A673 (cell line): ENCODE results near the gene AGT. TPM values are rescaled to one million over a fixed set of nuclear protein-coding genes. Genes with fewer than 3 reads are reported as not detected.

Experiments used
- BruUV-seq: library from RNA; stranded (reverse); fragments of 400-500 nt; replicated peaks from 2 replicates; lab custom pipeline; 2021; lab: Mats Ljungman, UMichigan
- CTCF ChIA-PET: fragments of 300-600 bp; sonication (Branson Sonifier 250); formaldehyde crosslinking; loops from one replicate; lab custom pipeline; 2022; ENCODE audit warnings: antibody characterized with exemption; lab: Charles Lee
- POLR2A ChIA-PET: fragments of 300-600 bp; sonication (Branson Sonifier 250); formaldehyde crosslinking; loops from one replicate; lab custom pipeline; 2022; ENCODE audit warnings: antibody characterized with exemption; ENCODE audit not compliant: low non-redundant PET; lab: Charles Lee
- DNase-seq: peaks from one replicate; pipeline ENCODE4 v3.0.0-alpha.2; 2015; ENCODE audit warnings: low spot score
- H3K27ac ChIP-seq: fragments of 200-600 bp; sonication (generic); 2 replicates; pipeline ENCODE4 v1.5.1; 2016; ENCODE audit warnings: mixed run types, low read depth, mild to moderate bottlenecking, mixed read lengths, antibody characterized with exemption, low read length; ENCODE audit not compliant: poor library complexity, severe bottlenecking
- H3K27me3 ChIP-seq: fragments of 200-600 bp; sonication (generic); replicated peaks from 2 replicates; pipeline ENCODE4 v1.6.1; 2017; ENCODE audit warnings: mixed run types, low read depth, mild to moderate bottlenecking, mixed read lengths, antibody characterized with exemption, low read length; ENCODE audit not compliant: insufficient read depth, poor library complexity
- H3K36me3 ChIP-seq: fragments of 200-600 bp; sonication (generic); 2 replicates; pipeline ENCODE4 v1.6.1; 2016; ENCODE audit warnings: mixed run types, mild to moderate bottlenecking, mixed read lengths, antibody characterized with exemption, low read length; ENCODE audit not compliant: insufficient read depth, poor library complexity, severe bottlenecking
- H3K4me1 ChIP-seq: fragments of 200-600 bp; sonication (generic); 2 replicates; pipeline ENCODE4 v1.6.1; 2017; ENCODE audit warnings: mixed run types, mild to moderate bottlenecking, mixed read lengths, antibody characterized with exemption, low read length; ENCODE audit not compliant: insufficient read depth, poor library complexity, severe bottlenecking
- H3K4me3 ChIP-seq: fragments of 200-600 bp; sonication (generic); 2 replicates; pipeline ENCODE4 v1.5.1; 2016; ENCODE audit warnings: low read depth, mixed run types, mild to moderate bottlenecking, mixed read lengths, low read length; ENCODE audit not compliant: poor library complexity, severe bottlenecking
- H3K9me3 ChIP-seq: fragments of 200-600 bp; sonication (generic); 2 replicates; pipeline ENCODE4 v1.6.1; 2016; ENCODE audit warnings: mixed run types, low read depth, mild to moderate bottlenecking, mixed read lengths, antibody characterized with exemption, low read length; ENCODE audit not compliant: poor library complexity, severe bottlenecking
- CTCF ChIP-seq: fragments of 300-800, 200-600 bp; sonication (generic); conservative IDR thresholded peaks from 2 replicates; pipeline ENCODE4 v1.5.1; 2017; ENCODE audit warnings: low read depth, mild to moderate bottlenecking, antibody characterized with exemption, low read length, moderate library complexity, mixed read lengths
- EZH2 ChIP-seq: fragments of 200-600 bp; sonication (generic); IDR thresholded peaks from 2 replicates; pipeline ENCODE4 v1.6.1; 2017; ENCODE audit warnings: borderline replicate concordance, low read depth, mild to moderate bottlenecking, mixed read lengths, antibody characterized with exemption, low read length; ENCODE audit not compliant: poor library complexity, severe bottlenecking
- intact Hi-C: fragments of 100-400 bp; cut with micrococcal nuclease; formaldehyde crosslinking; loops from one replicate; pipeline ENCODE4 v1.10.0; 2022; ENCODE audit not compliant: unreplicated experiment
- total RNA-seq: library from RNA; stranded (reverse); gene quantifications from 2 replicates; pipeline ENCODE4 v1.2.3, GENCODE V29; 2021

AGT gene
- total RNA-seq, 1 experiment from 2014 or later, result not detected

GRCh38 chr1:230684998-230685397, 28.9 kb downstream of the AGT start:
- ChIA-PET POLR2A (no interaction called here), CTCF (no interaction called here)
- Histone ChIP-seq H3K9me3 (no peaks in the 10 kb centered on the region), H3K4me3 (no peak overlapping the region), H3K36me3 (peaks cover 30% of the 10 kb centered on the region), H3K4me1 (peaks cover 7% of the 10 kb centered on the region), H3K27ac (no peak overlapping the region), H3K27me3 (no peaks in the 10 kb centered on the region)
- intact Hi-C loops, result no loop called here
- no peak for TF ChIP-seq EZH2
- no peak for DNase-seq
- no TSS peak for BruUV-seq

GRCh38 chr1:230684146-230684545, 29.8 kb downstream of the AGT start:
- Histone ChIP-seq H3K4me3 (no peak overlapping the region), H3K27me3 (no peaks in the 10 kb centered on the region), H3K36me3 (peaks cover 30% of the 10 kb centered on the region), H3K9me3 (no peaks in the 10 kb centered on the region), H3K27ac (no peak overlapping the region), H3K4me1 (peaks cover 7% of the 10 kb centered on the region)
- DNase-seq, result no peak
- CTCF ChIA-PET, result no interaction called here
- no TSS peak for BruUV-seq
- TF ChIP-seq EZH2, result no peak
- TF ChIP-seq CTCF, result no peak
- POLR2A ChIA-PET, result no interaction called here
- intact Hi-C loops, result no loop called here

GRCh38 chr1:230682882-230683610, 30.9 kb downstream of the AGT start:
- Histone ChIP-seq H3K36me3 (peaks cover 23% of the 10 kb centered on the region), H3K27ac (no peak overlapping the region), H3K4me3 (no peak overlapping the region), H3K4me1 (peaks cover 7% of the 10 kb centered on the region), H3K9me3 (no peaks in the 10 kb centered on the region), H3K27me3 (no peaks in the 10 kb centered on the region)
- DNase-seq, result no peak
- no TSS peak for BruUV-seq
- ChIA-PET CTCF (no interaction called here), POLR2A (interaction anchor here (0.6 kb wide), 1 partner anchor 1190 kb away, joined by 3 read pairs; no protein-coding TSS in a partner anchor)
- intact Hi-C loops, result no loop called here
- TF ChIP-seq EZH2 (no peak), CTCF (no peak)
